Measurements from ENCODE around the gene MID2.

DNA sequence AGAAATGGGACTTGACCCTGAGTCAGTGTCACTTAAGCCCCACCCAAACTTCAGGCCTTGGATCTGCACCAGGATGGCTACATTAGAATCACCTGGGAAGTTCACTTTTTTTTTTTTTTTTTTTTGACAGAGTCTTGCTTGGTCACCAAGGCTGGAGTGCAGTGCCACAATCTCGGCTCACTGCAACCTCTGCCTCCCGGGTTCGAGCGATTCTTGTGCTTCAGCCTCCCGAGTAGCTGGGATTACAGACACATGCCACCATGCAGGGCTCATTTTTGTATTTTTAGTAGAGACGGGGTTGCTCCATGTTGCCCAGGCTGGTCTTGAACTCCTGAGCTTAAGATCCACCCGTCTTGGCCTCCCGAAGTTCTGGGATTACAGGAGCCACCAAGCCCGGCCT, 45.1 kb upstream of the MID2 start:
- TF ChIP-seq, protein P1, sequence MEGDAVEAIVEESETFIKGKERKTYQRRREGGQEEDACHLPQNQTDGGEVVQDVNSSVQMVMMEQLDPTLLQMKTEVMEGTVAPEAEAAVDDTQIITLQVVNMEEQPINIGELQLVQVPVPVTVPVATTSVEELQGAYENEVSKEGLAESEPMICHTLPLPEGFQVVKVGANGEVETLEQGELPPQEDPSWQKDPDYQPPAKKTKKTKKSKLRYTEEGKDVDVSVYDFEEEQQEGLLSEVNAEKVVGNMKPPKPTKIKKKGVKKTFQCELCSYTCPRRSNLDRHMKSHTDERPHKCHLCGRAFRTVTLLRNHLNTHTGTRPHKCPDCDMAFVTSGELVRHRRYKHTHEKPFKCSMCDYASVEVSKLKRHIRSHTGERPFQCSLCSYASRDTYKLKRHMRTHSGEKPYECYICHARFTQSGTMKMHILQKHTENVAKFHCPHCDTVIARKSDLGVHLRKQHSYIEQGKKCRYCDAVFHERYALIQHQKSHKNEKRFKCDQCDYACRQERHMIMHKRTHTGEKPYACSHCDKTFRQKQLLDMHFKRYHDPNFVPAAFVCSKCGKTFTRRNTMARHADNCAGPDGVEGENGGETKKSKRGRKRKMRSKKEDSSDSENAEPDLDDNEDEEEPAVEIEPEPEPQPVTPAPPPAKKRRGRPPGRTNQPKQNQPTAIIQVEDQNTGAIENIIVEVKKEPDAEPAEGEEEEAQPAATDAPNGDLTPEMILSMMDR (IDR thresholded peaks at IDR 0.05), result no peak
- no peak for TF ChIP-seq POLR2A (IDR thresholded peaks at IDR 0.05)
